ENCODE data around the gene PTGDR2.

The PTGDR2 gene

DNA sequence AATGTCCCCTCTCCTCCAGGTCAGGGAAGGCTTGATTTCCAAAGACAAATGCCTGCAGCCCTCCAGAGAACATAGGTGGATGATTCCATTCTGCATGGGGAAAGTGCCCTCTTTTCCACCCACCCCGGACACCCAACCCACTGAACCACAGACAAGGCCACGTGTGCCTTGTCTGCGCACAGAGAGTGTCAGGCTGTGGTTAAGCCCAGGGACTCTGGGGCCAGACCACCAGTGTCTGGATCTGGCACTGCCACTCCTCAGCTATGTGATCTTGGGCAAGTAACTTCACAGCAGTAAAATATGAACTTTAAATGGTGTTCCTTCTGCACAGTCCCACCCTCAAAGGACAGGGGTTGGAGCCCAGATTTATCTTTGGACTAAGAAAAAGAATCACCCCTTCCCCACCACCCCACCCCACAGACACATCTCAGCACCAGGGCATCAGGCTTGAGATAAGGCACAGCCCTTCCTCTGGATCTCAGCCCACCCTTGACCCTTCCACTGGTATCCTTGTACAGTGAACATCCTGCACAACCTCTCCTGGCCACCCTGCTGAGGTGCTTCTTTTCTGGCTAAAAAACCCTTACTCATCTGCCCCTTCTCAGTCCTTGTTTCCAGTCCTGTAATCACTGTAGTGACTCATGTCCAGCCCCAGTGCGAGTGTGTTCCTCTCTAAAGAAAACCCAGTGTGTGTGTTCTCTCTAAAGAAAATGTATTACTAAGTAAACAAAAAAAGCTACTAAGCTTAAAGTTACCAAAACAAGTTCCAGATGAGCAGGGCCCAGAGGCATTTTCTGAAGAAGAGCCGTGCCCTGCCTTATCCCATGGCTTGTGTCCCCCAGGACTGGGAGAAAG, 1.9 kb upstream of the PTGDR2 start:
- no peak for DNase-seq

DNA sequence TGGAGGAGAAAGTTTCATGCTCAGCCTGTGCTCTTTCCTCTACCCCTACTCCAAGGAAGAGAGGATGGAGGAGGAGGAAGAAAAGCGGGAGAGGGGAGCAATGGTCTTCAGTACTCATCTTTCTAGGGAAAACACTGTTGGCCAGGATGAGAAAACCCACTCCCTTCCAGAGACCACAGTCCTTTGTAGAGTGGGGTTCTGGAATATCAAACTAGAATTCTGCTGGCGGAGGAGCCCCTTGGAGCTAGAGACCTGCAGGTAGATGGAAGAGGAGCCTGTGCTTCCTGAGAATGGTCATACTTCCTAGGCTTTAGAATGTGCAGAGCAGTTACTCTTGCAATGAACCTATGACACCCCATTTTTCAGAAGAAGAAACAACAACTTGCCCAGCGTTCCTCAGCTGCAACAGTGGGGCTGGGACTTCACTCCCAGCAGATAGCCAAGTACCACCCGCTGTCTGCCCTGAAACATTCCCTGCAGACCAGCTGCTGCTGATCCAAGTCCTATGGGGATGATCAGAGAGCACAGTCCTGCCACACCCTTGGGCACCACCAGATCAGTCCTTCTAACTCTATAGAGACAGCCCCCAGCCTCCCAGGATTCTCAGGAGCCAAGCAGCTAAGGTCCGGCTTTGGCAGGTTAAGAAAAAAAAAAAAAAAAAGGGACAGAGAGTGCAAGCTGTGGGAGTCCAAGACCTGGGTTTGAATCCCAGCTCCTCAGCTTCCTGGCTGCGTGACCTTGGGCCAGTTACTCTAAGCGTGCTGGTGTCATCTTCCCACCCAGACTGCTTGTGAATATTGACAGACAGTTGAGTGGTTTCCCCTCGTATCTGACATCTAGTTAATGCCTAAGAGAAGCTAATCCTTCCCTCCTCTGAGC, 664 bp downstream of the PTGDR2 start:
- no peak for DNase-seq

DNA sequence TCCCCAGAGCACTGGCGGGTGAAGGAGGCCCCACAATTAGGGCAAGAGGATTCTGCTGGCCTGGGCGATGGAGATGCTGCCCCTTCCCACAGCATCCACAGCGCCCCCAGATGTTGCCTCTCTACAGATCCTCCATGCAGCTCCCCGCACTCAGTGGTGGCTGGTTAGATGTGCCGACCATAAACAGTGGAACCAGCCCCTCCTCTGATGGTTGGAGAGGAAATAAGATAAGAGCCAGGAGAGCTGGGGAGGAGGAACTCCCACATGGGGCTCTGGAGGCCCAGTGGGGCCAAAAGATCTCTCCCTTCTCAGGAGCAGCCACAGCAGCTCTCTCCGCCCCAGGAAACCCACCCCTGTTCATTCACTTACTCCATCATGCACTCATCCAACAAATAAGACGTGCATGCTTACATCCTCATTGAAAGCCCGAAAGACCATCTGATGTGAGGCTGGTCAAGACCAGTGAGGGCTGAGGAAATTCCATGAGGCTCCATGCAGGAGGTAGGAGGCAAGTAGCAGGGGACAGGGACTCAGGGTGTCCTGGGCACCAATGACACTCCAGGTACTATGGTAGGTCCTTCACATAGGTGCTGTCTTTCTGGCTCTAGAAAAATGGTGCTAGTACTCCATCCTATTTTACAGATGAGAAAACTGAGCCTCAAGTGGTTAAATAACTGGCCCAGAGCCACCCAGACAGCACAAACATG, 1.5 kb downstream of the PTGDR2 start:
- DNase-seq, result no peak

DNA sequence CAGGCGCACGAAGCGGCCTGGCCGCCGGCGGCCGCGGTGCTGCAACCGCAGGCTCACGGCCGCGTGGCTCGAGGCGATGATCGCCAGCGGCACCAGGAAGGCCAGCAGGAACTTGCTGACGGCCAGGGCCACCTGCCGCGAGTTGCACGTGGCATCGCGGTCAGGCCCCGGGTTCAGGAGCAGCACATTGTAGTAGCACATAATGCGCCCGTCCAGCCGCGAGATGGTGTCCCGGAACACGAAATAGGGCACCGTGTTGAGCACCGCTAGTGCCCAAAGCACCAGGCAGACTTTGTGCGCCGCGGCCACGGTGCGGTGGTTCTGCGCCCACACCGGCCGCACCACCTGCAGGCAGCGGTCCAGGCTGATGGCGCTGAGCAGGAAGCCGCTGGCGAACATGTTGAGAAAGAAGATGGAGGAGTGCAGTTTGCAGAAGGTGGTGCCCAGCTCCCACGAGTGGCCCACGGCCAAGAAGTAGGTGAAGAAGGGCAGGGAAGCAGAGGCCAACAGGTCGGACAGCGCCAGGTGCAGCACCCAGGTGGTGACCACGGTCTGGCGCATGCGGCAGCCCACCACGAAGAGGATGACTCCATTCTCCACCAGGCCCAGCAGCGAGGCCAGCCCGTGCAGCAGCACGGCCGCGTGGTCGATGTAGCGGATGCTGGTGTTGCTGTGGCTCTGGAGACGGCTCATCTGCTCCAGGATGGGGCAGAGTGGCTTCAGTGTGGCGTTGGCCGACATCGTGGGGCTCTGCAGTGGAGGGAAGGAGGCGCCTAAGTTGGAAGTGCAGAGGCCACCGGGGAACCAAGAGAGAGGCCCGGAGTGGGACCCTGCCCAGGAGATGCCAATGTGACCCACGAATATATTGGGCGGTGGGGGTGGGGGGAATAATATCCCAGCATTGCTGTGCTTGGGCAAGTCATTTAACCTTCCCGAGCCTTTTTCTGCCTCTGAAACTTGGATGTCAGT, 2.5 kb downstream of the PTGDR2 start:
- no peak for DNase-seq

DNA sequence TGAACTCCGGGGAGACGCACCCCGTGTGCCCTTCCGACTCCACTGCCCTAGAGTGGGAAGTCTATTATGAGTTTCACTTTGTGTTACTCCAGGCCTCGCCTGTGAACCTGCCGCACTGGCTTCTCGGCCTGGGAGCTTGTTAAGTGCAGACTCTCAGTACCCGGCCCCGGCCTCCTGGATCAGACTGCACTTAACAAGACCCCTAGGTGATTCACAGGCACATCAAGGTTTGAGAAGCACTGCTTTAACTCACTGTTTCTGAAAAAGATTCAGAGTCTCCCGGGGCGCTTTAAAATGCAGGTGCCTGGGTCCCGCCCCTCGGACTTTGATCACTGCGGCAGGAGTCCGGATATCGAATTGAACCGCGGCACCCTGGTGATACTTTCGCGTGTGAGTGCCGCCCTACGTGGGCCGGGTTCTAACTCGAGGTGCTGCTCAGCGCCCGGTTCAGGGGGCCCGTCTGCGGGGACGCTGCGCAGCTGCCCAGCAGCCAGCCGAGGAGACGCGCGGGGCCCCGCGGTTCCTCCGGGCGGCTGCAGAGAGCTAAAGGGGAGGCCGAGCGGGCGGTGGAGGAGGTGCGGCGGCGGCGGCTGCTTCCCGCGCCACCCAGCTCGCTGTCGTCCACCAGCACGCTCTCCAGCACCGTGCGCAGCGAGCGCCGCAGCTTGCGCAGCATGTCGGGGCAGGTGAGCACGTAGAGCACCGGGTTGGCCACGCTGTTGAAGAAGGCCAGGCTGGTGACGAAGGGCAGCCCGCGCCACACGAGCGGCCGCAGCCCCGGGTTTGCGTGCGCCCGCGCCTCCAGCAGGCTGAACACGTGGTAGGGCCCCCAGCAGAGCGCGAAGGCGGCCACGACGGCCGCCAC, 3.4 kb downstream of the PTGDR2 start:
- no peak for DNase-seq

DNA sequence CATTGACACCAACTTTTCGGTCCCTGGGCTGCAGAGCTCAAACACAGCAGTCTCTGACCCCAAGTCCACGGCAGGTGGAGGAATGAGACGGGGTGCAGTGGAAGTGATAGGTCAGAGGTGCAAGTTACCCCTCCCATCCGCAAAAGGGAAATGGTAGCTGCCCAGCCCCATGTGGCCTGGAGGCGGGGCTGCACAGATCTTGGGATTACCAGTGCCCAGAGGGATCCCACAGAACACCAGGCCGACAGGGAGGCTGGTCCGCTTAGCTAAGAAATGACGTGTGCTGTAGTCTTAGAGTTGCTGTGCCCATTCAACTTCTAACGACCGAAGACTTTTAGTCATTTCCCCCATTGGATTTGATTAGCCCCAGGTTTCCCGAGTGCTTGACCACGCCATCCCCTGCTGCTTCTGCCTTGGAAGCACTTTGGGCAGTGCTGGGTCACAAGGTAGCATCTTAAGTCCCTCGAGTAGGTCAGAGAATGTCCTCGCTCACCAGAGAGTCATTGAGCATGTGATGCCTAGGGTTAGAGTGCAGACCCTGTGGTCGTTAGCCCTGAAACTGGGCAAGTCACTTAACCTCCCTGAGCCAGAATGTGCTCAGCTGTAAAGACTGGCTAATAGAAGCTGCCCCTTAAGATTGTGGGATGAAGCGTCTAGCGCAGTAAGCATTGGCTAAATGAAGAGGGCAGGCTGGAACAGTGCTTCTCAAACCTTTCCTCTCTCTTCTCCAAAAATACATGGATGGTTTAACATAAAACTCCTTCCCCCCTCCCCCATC, 4.2 kb downstream of the PTGDR2 start:
- no peak for DNase-seq

DNA sequence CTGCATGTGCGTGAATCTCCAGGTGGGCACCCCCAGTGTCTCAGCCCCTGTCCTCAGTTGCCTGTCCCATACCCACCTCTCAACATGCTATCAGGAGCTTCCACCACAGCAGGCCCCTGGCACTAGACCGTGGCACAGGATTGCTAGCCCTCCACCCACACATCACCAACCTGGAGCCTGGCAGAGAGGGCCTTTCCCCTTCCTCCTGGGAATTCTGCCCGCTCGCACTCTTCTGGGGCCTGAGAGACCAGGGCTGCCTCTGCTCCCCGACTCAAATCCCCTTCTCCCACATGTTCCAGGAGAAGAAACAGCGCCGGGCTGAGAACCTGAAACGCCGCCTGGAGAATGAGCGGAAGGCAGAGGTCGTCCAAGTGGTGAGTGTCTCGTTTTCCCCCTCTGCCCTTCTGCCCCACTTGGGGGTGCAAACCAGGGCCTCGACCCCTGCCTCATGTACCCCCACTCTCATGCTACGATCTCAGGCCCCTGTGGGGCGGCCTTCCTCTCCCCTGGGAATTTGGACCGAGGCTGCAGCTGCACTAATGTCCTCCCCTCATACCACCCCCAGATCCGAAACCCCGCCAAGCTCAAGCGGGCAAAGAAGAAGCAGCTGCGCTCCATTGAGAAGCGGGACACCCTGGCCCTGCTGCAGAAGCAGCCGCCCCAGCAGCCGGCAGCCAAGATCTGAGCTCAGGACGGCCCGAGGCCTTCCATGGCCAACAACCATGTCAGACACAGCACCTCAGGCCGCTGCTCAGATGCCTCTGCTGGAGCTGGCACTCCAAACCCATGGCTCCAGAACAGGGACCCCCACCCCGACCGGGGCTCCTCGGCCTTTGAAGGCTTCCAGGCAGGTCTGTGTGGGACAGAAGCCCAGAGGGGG, 5.9 kb downstream of the PTGDR2 start:
- DNase-seq, result no peak

DNA sequence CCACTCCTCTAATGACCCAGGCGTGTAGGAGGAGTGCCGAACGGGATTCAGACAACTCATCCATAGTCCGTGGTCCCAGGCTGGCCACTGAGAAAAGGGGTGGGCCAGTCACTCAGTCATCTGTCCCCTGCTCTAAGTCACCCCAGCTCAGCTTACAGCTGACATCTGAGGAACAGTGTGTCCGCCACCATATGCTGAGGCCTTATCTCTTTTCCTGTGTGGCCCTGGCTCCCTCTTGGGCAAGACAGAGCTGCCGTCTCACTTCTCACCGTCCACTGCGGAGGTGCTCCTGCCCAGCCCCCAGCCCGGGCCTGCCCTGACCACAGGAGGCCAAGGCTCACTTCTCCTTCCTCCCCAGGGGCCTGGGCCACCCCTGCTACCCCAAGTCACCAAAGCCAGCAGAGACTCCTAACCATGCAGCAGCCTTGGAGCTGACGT, 7.0 kb downstream of the PTGDR2 start:
- no peak for DNase-seq

DNA sequence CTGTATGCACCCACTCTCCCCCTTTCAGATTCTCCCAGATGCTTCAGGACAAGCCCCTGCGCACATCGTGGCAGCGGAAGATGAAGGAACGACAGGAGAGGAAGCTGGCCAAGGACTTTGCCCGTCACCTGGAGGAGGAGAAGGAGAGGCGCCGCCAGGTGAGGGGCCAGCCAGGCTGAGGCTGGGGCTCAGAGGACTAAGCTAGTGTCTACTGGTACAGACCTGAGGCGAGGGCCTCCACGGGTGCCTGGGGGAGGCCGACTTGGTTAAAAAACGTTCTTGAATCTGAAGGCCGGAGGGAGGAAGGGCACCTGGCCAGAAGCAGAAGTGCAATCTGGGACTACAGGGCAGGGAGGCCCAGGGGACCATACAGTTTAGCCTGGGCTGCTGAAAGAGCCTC, 7.9 kb downstream of the PTGDR2 start:
- DNase-seq, result no peak

DNA sequence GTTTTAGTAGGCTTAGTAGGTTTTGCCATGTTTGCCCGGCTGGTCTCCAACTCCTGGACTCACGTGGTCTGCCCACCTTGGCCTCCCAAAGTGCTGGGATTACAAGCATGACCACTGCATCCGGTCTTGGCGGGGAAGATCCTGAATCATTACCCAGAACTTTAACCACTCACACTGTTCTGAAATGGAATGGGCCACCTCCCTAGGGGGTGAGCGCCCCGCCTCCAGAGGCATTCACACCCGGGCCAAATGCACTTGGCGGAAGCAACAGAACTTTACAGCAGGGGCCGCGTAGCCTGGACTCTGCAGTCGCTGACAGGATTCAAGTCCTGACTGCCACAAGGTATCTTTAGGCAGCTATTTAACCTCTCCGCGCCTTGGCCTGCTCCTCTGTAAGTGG, 8.5 kb downstream of the PTGDR2 start:
- no peak for DNase-seq

DNA sequence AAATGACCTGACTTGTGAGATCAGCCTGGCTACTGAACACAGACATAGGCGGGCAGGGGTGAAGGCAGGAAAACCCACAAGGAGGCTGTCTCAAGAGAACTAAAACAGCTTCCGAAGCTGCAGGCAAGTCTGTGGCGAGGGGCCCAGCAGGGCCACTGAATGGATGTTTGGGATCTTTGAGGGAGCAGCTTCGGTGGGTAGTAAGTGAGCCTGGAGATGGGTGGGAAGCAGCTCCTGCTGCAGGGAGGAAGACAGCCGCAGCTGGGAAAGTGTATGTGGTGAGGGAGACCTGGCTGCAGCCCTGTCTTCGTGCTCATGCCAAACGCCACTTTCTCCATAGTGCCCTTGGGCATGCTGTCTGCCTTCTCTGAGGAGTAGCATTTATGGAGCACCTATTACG, 10.4 kb downstream of the PTGDR2 start:
- no peak for DNase-seq

DNA sequence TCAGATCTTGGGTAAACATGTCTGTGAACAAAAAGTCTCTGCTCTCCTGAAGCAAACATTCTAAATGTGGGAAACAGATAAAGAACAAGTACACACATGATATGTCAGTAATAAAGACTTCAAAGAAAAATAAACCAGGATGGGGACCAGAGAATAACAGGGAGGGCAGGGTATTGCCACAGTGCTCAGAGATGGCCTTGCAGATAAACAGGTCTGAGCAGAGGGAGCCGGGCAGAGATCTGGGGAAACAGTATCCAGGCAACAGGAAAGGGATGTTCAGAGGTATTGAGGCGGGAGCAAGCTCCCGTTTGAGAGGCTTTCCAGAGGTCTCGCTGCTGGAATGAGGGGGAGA, 10.9 kb downstream of the PTGDR2 start:
- DNase-seq, result no peak

DNA sequence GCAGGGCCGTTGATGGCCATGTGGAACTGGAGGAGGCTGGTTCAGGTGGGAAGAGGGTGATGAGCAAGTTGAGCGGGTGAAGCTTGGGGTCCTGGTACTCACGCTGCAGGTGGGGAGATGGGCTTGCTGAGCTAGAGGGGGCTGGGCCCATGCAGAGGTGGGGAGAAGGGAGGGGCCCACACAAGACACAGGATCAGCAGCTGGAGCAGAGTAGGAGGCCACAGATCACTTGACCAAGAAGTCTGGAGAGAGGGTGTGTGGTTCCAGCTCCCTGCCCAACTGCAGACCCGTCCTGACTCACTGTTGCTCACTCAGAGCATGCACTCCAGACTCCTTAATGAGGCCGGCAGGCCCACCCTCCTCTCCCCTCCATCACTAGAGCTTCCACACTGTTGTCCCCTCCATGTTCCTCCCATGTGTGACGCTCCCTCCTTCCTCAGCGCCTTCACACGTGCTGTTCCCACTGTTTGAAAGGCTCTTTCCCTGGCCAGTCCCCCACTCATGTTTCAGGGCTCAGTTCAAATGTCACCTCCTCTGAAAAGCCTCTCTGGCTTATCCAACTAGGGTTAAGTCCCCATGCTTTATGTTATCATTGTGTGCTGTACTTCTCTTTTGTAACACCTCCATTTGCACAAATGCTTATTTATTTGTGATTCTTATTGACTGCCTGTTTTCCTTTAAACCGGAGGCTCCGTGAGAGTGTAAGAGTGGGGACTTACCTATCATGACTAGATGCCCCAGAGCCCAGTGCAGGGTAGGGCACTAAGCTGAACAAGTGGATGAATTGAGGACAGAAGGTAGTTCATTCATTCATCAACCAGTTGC, 11.5 kb downstream of the PTGDR2 start:
- DNase-seq, result no peak

DNA sequence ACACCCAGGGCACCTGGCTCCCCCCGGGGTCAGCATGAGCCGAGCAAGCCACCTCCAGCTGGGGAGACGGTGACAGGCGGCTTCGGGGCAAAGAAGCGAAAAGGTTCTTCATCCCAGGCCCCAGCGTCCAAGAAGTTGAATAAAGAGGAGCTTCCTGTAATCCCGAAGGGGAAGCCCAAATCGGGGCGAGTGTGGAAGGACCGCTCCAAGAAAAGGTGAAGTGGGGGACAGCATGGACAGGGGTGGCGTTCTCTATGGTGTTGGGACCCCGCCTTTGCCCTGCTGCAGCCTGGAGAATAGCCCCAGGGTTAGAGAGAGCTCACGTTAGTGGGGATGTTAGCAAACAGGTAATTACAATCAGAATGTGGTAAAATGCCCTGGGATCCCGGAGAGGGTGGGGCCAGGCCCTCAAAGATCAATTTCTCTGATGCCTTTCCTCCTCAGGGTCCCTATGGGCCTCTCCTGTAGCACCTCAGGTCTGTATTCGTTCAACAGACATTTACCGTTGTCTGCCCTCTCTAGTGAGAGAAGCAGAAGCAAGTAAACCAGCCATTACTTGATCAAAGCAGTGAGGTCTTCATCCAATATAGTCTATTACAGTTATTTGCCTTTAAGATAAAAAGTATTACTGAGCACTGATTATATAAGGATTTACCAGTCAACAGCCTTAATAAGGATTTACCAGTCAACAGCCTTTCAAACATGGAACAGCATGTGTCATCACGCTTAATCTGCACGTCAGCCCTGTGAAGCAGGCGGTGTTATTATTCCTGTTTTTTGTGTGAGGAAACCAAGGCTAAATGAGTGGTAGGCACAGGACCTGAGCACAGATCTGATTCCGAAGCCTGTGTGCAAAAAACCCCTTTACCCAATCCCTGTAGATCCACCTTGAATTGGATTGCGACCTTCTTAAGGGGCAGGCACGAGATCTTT, 12.8 kb downstream of the PTGDR2 start:
- no peak for DNase-seq

DNA sequence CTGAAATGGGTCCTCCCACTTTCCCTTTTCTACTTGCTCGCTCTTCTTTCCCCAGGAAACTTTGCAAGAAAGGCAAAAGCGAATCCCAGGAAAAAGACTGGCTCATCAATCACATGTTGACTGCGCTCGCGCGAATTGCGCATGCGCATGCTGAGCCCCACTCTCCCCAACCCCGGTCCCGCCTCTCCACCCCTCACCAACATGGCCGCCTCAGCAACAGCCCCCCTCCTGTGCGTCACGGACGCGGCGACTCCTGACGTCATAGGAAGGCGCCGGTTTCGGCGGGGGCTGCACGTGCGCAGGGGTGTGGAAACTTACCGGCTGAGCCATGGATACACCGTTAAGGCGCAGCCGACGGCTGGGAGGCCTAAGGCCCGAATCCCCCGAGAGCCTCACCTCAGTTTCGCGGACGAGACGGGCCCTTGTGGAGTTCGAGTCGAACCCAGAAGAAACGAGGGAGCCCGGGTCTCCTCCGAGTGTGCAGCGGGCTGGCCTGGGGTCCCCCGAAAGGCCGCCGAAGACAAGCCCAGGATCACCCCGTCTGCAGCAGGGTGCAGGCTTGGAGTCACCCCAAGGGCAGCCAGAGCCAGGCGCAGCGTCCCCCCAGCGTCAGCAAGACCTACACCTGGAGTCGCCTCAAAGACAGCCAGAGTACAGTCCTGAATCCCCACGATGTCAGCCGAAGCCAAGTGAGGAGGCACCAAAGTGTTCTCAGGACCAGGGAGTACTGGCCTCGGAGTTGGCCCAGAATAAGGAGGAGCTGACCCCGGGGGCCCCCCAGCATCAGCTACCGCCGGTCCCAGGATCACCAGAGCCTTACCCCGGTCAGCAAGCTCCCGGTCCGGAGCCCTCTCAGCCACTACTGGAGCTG, 13.7 kb downstream of the PTGDR2 start, which contains the start of gene CCDC86:
CCDC86 (plus strand) TSS at position 317 of the 871 bp plus-strand sequence; CDS start at position 329, 12 bp downstream.
- peak; percentile 99 for DNase-seq
